Globus pallidus (tissue), 1 donor: ENCODE data around the gene POLR2E.

Experiments
- DNase-seq: peaks from one replicate; pipeline ENCODE4 v3.0.0-alpha.2; 2015; ENCODE audit warnings: low spot score

POLR2E gene

GRCh38 chr19:1093811-1094553, 1.2 kb downstream of the POLR2E start:
- DNase-seq: no peak

- DNase-seq: no peak
These were observed 1.8 kb downstream of the POLR2E start for GRCh38 chr19:1093330-1093729.

- DNase-seq: no peak
These were observed 3.5 kb downstream of the POLR2E start for GRCh38 chr19:1091544-1092175.

- DNase-seq: no peak
These were observed 4.2 kb downstream of the POLR2E start for GRCh38 chr19:1090731-1091543.

- DNase-seq: no peak
These were observed 5.3 kb downstream of the POLR2E start for GRCh38 chr19:1089891-1090290.

GRCh38 chr19:1089126-1089771, 5.9 kb downstream of the POLR2E start:
- DNase-seq: no peak

GRCh38 chr19:1088416-1089010, 6.7 kb downstream of the POLR2E start:
- no peak for DNase-seq

- peak; percentile 62 for DNase-seq
These were observed 7.3 kb downstream of the POLR2E start for GRCh38 chr19:1087813-1088415.

GRCh38 chr19:1086613-1087012, 8.6 kb downstream of the POLR2E start:
- no peak for DNase-seq

- no peak for DNase-seq
These were observed 9.3 kb downstream of the POLR2E start for GRCh38 chr19:1085676-1086442.

- no peak for DNase-seq
These were observed 10.0 kb downstream of the POLR2E start for GRCh38 chr19:1085053-1085658.

GRCh38 chr19:1084024-1084868, 10.9 kb downstream of the POLR2E start:
- no peak for DNase-seq

GRCh38 chr19:1082928-1083816, 12.0 kb downstream of the POLR2E start:
- no peak for DNase-seq

GRCh38 chr19:1082165-1082927, 12.8 kb downstream of the POLR2E start:
- no peak for DNase-seq

GRCh38 chr19:1081301-1082164, 13.6 kb downstream of the POLR2E start:
- no peak for DNase-seq

- no peak for DNase-seq
These were observed 14.6 kb downstream of the POLR2E start for GRCh38 chr19:1080360-1081161.
